CD4-positive, alpha-beta T cell treated with Interleukin-6 at 100 ng/mL for 8 hours (primary cell): ENCODE data around the gene ZNF217.
"Not testable (repeated sequence)": the region's sequence is repeated elsewhere in the genome, so short reads cannot be mapped to it uniquely, and the experiment has no call there.

ENCODE experiments used
- DNase-seq: peaks from one replicate; pipeline ENCODE4 v3.0.0-alpha.2; 2020; ENCODE audit warnings: mixed read lengths, low spot score

ZNF217 gene

DNA sequence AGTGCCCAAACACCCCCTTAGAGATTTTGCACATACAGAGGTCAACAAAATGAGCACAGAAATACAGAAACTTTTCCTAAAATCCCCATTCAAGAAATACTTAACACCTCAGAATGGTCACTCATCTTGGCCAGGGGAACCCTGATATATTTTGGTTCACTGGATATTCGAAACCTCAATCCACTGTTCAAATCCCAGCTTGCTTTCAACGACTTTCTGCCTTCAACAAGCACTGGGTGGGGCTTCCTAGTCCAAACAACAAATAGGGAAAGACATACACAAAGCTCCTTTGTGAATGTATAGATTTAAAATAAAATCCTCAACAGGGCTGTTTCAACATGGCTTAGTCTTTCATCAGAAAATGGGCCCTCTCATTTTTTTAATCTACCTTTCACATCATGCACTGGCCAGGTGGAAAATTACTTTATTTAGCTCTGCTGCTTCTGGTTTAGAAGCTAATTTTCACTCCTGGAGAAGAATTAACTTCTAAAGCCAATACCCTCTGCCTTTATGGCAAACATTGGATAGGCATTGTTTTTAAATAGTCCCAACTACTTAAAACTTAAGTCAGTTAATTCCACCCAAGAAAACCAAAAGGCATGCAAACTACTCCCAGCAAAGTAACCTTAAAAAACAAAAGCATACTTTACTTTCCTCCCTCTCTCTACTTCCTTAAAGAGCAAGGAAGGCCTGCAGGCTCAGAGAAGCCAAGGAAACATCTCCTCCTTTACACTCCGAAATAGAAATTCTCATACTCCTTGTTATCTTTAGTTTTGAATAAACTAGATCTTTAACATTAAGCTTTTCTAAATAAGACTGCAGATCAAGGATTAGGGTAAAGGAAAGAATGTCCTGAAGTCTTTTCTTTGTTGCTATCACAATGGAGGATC, 9.7 kb downstream of the ZNF217 start:
- not testable (repeated sequence) for DNase-seq

DNA sequence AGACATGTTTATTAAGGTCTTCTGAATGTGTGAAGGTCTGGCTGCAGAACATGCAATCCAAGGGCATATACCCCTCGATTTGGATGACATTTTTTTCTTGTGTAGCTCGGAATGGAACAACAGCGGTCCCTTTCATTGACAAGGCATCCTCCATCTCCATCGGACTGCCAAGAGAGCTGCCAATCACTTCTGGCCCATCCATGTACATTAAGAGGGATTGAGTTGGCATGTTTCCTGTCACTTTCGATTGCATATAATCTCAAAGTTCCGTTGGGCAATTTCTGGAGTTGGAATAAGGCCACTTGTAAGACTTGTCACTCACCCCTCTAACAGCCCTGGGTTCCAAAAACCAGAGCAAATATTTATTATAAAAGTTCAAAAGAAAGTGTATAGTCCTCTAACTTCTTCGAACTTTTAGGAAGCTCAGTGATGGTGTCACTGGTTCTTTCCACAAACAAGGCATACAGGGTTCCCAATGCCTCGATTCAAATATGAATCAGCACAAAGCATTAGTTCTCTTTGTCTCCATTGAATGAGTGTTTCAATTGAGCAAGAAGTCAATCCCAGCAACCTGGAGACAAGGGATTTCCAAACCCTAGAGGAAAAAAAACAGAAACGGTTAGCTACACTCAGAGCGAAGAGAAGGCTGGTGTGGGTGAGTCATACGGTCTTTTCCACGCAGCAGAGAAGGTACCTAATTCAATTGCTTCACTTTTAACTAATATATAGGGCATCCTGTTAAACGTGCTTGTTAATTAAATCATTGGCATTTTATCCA, 10.9 kb downstream of the ZNF217 start:
- DNase-seq: peak; percentile 56

DNA sequence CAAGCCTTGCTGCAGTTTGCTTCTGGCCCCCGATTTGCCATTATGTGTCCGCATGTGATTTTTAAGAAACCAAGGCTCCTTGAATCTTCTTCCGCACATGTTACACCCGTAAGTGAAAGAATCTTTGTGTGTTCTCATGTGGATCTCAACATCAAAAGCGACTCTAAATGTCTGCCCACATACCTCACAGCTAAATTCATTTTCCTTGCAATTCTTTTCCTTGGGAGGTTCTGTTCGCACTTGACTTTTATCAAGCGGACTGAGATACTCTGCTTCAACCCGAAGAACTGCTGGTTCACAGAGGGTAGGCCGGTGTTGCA, 11.4 kb downstream of the ZNF217 start:
- no peak for DNase-seq

DNA sequence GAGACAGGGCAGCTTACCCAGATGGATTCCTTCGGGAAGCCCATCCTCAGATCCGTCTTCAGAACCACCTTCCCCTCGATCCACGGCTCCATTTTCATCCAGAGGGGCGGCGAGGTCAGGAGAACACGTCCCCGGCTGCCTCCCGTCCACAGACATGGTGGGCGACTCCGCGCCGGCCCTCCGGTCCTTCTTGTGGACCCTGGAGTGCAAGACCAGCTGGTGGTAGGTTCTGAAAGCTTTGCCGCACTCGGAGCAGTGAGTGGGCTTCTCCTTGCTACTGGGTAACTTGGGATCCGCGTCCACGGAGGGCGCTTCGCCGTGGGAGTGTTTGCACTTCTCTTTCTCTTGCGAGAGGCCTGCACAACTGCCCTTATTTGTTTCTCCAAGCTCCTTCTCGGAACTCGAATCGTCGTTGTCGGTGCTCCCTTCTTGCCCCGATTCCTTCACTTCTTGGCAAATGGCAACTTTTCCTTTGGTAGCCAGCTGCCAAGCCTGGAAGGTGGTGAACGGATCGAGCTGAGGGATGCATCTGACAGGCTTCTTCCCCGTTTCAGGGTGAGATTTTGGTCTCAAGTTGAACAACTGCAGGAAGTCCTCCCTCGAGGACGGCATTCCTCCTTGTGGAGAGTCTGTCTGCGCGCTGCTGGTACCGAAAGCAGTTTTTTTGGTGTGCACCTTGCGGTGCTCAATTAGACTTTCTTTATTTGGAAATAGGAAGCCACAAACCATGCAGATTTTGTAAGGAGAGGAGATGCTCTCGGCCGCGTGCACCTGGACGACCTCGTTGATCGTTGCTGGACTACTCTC, 12.0 kb downstream of the ZNF217 start:
- DNase-seq: peak; percentile 25

DNA sequence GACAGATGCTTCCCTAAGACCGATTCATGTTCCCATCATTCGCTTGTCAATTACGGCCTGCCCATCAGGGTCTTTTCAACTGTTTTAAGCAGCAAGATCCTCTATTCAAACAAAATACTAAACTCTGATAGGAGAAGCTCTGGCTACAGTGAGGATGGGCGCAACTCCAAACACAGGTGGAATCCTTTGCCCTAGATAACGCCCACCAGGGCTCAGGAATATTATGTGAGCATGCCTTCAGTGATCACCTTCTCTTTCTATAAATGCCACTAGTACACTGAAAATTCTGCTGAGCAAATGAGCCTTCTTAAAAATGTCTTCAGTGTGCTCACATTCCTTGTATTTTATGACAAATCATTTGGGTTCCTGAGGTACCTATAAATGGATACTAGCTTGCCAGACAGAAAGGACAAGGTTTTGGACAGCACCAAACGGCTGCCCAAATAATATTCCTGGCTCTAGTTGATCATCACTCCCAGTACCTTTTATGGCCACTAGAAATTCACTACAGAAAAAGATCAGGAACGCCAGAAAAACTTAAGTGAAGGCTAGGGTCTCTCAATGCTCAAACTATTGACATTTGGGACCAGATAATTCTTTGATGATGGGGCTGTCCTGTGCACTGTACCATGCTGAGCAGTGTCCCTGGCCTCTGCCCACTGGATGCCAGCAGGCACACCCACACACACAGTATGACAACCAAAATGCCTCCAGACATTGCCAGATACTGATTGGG, 13.1 kb downstream of the ZNF217 start:
- DNase-seq: no peak

DNA sequence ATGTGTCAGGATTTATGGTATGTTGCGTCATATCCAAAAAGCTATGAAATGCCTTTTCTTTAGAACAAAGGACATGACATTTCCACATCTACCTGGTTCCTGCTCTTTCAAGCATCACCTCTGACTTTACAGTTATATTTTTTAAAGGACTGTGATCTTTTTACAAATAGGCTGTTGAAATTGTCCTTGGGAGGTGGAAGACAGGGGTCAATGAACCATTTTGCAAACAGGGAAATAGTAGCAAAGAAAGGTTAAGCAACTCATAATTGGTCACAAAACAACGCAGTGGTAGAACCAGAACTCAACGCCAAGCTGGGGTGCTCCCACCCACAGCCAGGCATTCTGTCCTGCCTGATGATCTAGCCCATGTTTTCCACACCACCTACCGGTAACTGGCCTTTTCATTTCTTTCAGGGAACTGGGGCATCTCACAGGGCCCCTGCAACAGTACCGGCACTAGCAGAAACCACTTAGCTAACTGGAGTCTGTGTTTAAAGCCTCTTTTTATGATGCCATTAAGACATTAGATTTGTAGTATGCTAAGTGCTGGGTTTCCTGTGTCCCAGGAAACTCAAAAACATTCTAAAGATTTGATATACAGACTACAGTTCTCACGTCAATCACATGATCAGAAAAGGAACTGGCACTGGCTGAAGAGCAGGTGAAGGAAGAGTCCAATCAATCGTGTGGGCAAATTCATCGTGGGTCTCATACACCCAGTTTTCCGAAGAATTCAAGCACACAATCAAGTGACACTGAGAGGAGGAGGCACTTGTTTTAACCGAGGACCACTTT, 13.9 kb downstream of the ZNF217 start:
- peak; percentile 45 for DNase-seq

DNA sequence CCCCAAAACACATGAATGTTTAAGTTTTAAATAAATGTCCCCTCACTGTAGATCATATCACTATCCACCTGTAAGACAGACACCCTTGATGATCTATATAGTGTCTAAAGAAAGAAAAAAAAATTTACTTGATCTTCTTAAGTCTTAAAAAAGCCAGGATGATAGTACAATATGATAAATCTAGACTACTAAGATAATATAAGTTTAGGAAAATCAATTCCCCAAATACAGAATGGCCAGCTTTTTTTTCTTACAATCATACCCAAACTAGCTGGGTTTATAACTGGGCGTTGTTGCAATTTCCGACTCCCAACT, 14.4 kb downstream of the ZNF217 start:
- no peak for DNase-seq

DNA sequence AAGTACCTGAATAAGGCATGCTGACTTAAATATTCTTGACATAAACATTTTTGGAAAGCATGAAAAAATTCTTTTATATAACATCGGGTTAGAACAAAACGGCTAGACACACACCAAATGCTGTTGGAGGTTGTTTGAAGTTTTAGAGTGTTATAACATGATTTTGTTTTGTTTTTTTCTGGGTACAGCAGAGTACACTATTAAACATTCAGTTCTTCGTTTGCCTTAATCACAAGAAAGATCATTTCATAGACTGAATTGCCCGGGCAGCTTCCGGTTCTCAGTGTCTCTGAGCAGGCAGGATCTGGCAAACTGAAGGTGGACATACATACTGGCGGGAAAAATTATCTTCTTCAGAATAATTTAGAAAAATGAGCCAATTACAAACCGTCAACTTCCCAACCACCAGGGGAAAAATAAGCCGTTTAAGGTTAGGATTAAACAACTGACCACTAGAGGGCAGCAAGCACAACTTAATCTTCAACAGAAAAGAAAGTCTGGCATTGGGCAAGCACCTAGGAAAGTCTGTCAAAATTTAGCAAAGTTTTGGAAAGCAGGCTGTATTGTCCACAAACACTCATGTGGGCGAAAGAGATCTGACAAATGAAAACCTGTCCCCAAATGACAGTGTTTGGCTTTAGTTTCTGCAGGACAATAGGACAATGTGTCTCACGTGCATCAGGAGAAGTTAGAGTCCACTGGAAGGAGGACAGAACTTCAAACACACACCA, 15.0 kb downstream of the ZNF217 start:
- DNase-seq: peak; percentile 80

DNA sequence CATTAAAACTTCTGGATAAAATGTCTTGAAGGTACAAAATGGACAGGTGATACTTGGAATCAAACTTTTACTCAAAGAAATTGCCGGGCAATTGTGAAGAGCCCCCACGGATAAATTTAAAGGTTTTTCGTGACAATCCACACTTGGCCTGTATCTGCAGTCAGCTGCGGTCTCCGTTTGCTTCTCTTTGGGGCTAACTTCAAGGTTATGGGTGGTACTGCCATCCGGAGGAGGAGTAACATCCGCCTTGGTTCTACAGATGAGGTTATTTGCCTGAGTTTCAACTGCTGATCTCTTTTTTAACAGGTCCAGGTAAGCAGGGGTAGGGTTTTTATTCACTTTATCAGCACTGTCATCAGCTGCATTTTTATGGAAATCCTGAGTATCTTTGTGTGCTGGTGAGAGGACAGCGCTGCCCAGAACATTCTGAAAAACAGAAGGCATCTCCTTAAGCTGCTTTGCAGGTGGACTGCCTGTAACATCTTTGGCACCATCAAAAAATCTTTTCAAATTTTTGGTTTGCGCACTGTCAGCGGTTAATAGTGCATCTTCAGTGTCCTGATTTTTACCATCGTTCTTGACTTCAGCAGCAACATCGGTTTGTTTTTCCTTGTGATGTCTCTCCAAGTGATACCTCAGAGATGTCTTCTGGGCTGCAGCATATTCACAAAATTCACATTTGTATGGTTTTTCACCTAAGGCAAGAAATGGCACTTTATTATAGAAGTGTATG, 16.9 kb downstream of the ZNF217 start:
- DNase-seq: no peak

DNA sequence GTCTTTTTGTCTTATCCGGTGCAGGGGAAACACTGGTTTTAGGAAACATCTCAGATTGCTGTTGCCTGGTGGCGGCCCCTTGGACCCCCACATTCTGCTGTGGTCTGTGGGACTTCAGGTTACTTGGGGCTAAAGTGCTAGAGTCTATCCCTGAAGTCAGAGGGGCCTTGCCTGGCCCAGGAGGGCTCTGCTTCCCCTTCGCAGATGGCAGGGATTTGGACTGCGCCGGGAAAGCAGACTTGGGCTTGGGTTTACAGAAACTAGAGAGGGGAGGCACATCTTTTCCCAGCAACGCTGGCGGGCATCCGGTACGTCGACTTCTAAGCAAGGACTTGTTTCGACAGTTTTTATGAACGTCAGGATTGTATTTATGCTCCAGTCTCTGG, 17.5 kb downstream of the ZNF217 start:
- DNase-seq: no peak

DNA sequence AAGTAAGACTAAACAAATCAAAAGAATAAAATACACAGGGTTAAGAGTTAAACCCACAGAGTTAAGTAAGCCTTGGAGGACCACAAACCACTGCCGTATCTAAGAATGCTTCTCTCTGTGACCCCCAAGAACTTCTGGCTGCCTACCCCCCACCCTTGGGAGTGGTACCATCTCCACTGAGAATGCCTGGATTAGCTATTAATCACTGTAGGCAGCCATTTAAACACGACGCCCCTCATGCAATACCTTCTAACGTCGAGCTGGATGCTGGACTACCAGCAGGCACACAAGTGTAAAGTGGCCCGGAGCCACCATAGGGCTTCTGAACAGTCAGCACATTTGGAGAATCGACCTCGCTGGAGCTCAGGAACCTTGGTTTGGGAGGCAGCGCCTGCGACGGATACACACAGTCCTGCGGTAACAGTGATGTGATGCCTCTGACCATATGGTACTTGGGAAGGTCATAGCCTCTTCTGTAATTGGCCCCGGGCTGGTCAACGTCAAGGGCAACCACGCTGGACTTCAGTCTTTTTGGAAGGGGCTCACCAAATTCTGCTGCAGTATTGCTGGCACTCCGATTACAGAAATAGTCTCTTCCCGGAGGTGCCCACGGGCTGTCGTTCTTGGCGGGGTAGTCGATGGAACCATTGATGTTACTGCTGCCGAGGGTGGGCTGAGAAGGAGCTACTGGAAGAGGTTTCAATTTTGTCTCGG, 18.0 kb downstream of the ZNF217 start:
- DNase-seq: no peak

DNA sequence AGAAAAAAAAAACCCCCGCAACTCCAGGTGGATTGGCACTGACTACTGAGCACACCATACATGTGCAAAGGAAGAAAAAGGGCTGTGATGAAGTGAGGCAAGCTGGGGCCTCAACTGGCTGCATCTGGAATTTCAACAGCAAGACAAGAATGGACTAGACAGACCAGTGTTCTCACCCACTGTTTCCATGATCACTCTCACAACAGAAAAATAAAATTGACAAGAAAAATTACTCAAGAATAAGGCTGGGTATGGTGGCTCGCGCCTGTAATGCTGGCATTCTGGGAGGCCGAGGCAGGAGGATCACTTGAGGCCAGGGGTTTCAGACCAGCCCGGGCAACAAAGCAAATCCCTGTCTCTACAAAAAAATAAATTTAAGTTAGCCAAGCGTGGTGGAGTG, 18.8 kb downstream of the ZNF217 start:
- no peak for DNase-seq

DNA sequence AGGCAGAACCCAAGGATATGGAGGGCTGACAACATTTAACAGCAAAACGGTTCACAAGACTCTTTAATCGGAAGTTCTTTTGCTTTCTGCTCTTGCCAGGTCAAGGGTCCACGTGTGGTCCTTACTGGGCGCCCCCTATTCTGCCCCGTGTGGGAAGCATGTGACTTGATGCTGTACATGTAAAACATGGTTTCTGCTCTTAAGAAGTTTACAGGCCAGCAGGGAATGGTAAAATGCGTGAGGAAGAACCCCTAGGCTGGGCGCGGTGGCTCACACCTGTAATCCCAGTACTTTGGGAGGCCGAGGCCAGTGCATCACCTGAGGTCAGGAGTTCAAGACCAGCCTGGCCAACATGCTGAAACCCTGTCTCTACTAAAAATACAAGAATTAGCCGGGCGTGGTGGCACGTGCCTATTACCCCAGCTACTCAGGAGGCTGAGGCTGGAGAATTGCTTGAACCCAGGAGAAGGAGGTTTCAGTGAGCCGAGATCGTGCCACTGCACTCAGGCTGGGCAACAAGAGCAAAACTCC, 19.3 kb downstream of the ZNF217 start:
- no peak for DNase-seq

DNA sequence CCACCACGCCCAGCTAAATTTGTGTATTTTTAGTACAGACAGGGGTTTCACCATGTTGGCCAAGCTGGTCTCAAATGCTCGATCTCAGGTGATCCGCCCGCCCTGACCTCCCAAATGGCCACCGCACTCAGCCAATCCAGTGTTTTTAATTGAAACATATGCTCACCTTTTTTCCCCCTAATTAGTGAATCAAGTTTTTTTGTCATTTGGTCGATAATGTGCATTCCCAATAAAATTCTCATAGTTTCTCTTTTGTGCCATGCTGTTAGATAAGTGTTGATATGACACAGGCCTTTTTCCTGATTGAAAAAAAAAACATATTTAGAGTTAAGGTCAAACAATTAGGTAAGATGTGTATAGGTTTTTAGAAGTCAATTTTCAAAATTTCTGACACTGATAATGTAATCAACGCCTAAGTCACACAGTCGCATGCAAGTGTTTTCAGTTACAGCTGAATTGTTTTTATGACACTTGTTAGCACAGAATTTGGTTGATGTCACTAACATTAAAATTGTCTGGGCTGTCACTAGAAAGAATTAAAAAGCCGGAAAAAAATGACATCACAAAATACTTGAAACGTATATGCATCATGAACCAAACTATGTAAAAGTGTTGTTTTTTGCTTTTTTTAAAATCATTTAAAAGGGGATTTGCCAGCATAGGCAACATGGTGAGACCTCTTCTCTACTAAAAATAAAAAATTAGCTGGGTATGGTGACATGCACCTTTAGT, 21.9 kb downstream of the ZNF217 start:
- DNase-seq: no peak

DNA sequence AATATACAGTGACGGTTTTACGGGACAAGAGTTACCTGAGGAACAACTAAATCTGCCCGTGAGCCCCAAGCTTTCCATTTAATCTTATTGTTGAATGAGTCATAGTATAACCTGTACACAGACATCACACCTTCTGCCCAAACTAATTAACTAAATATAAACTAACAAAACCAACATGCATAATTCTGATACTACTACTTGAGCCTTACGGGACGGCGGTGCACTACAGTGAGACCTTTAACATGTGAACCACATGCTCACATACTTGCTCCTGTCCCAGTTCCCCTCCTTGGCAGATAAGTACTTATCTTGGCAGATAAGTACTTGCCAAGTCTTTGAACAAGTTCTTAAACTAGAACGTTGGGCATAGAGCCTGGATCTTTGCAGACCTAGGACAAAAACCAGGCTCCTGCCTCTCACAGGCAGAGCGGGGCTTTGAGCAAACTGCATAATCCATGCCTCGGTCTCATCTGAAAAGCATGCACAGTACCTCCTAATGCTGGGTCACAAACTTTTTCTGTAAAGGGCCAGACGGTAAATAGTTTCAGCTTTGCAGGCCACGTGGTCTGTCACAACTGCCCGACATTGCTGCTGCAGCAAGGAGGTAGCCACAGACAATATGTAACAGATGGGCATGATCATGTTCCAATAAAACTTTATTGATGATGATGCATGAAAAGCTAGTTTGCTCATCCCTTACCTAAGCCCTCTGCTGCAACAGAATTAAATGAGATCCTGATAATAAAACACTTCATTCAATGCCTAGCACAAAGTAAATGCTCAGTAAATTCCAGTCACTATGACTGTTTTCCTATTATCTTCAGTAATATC, 23.0 kb downstream of the ZNF217 start:
- no peak for DNase-seq

DNA sequence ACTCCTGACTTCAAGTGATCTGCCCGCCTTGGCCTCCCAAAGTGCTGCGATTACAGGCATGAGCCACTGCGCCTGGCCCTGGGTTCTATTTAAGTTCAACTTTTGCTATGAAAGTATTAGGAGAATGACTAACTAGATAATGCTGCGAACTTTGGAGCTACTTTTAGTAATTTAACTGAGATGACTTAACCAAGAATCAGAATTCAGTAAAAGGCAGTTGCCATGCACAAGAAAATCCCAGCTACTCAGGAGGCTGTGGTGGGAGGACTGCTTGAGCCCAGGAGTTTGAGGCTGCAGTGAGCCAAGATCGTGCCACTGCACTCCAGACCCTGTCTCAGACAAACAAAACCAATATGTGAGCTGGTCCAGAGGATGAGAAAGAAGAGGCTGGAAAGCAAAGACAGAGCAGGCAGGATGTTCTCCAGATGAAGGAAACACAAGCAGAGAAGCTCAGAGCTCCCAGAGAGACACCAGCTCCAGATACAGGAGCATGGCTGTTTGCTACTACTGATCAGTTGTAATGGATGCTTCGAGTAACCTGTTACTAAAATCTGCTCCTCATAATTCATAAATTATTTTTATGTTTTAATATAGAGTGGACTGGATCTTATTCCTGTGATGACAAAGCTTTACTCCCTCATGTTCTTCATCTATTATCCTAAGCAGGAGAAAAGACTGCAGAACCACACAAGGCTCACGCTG, 23.9 kb downstream of the ZNF217 start:
- no peak for DNase-seq

DNA sequence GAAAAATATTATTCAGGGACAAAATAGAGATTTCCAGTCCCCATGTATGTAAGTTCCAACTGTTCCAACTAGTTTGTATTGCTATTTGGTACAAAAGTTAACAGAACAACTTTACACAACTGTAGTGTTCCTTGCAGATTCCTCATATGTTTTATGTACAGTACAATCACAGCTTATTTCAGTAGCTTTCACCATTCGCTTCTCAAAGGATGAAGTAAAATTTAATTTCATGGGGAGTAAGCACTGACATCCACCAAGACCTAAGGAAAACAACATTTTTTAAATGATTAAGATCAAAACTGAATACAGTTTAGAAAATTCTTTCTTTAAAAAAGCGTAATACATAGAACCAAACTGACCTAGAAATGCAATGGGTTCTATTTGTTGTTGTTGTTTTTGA, 24.6 kb downstream of the ZNF217 start:
- DNase-seq: no peak
